CD4-positive, alpha-beta T cell treated with Interleukin-15 for 1 hour (primary cell): ENCODE measurements around the gene NFKB1.
"Not testable (repeated sequence)": the region's sequence is repeated elsewhere in the genome, so short reads cannot be mapped to it uniquely, and the experiment has no call there.

ENCODE experiments used
- DNase-seq: peaks from one replicate; pipeline ENCODE4 v3.0.0-alpha.2; 2020

Gene NFKB1

GRCh38 chr4:102601586-102602227 is 100.5 kb downstream of the NFKB1 start:
- no peak for DNase-seq

DNA sequence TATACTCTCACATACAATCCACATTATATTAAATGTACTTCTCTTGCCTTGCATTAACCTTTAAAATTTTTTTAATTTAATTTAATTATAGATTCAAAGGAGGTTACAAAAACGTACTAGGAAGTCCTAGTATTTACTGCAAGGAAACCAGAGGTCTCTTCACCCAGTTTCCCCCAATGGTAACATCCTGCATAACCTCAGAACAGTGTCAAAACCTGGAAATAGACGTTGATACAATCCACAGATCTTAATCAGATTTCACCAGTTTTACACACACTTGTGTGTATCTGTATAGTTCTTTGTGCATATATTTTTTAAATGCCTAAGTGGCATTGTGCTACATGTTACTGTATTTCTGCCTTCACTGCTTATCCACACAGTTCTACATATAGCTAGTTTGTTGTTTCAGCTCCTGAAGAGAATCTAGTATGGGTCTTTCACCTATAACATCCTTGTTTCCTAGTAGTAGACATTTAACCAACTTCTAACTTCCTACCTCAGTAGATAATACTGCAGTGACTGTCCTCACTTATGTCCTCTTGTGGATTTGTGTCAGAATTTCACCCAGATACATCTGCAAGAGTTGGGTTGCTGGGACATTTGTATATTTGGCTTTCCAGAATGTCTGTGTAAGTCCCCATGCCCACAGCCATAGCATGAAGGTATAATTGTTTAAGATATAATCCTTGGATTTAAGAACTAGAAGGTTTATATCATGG is 103.2 kb downstream of the NFKB1 start:
- no peak for DNase-seq

- no peak for DNase-seq
These were observed 105.1 kb downstream of the NFKB1 start for GRCh38 chr4:102606261-102606660.

GRCh38 chr4:102606846-102607450 is 105.8 kb downstream of the NFKB1 start:
- DNase-seq = no peak

DNA sequence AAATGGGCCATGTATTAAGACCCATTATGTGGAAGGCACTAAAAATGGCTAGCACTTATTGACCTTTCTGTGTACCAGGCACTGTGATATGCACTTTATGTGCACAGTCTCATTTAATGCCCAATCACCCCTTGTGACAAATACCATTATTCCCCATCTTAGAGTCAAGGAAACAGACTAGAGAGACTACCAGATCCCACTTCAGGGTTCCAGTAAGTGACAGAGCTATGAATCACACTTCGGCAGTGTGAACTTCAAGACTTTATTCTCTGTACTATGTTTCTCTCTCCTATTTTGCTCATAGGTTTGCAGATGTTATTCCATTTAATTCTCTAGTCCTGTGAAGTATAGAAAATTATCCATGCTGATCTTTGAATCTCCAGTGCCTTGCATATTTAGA is 107.0 kb downstream of the NFKB1 start:
- no peak for DNase-seq

DNA sequence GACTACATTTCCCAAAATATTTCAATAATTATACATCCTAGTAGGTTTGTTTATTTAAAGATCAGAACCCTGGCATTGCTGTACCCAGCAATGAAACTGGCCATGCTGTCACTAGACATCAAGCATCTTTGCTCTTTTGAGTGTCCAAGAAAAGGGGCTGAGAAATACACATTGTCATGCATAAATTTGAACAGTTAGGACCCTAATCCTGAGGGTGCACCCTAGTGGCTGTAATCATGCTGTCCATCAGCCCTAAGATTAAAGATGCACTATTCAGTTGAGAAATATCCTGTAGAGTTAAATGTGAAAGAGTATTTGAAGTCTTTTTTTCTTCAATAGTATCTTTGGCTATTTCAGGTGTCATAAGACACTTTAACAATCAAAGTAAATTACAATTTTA is 108.8 kb downstream of the NFKB1 start:
- DNase-seq = no peak

- no peak for DNase-seq
These were observed 109.3 kb downstream of the NFKB1 start for GRCh38 chr4:102610476-102610875.

- DNase-seq = no peak
These were observed 111.1 kb downstream of the NFKB1 start for GRCh38 chr4:102612210-102612609.

DNA sequence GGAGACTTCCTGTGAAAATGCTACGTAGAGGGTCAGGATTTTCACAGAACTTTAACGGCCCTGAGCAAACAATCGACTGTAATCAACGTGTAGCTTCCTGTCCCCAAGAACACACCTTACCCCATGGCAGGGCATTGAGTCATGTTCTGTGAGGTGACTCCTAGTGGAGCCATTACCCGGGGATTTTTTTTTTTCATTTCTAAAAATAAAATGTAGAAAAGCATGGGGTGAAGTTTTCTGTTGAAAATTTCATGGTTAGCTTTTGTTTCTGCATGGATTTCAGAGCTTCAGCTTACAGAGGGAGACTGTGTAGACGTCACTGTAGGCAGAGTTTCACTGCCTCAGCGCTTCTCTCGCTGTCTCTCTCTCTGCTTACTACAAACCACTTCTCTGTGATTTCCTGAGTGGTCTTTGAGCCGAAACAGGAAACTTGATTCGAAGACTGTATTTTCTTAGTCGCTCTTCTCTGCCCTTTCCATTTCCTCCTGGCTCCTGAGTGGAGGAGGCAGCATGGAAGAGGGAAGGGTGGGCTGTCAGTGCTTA is 111.7 kb downstream of the NFKB1 start:
- DNase-seq = peak; percentile 61

DNA sequence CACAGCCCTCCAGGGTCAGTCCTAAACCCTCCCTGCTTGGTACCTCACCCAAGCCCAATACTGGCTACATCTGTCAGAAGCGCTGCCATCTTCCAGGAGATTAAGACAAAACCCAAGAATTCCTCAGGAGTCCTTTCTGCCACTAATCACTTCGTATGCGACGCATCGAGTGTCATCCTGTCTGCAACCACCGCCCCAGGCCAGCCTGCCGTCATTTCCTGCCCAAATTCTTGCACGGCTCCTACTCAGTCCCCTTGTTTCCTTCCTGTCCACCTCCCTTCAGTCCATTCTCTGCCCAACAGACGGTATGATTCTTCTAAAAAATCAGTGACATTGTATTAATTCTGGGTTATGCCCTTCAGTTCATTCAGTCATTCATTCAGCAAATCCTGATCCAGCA is 113.6 kb downstream of the NFKB1 start:
- peak; percentile 53 for DNase-seq

DNA sequence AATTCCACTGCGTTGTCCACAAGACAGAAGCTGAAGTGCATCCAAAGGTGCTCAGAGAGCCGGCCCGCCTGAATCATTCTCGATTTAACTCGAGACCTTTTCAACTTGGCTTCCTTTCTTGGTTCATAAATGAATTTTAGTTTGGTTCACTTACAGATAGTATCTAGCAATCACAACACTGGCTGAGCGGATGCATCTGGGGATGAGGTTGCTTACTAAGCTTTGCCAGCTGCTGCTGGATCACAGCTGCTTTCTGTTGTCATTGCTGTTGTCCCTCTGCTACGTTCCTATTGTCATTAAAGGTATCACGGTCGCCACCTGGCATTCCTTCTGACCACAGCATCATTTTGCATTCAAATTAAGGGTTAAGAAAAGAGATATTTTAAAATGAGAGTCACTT is 115.5 kb downstream of the NFKB1 start:
- DNase-seq = no peak

DNA sequence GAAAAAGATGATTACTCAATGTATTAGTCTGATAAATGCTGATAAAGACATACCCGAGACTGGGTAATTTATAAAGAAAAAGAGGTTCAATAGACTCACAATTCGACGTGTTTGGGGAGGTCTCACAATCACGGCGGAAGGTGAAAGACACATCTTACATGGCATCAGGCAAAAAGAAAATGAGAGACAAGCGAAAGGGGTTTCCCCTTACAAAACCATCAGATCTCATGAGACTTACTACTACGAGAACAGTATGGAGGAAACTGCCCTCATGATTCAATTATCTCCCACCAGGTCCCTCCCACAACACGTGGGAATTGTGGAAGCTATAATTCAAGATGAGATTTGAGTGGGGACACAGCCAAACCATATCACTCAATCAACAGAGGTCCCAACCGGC is 117.9 kb downstream of the NFKB1 start:
- DNase-seq = not testable (repeated sequence)

- not testable (repeated sequence) for DNase-seq
These were observed 118.8 kb downstream of the NFKB1 start for GRCh38 chr4:102619776-102620631.

- no peak for DNase-seq
These were observed 119.7 kb downstream of the NFKB1 start for GRCh38 chr4:102620697-102621497.

- no peak for DNase-seq
These were observed 122.5 kb downstream of the NFKB1 start for GRCh38 chr4:102623622-102624021.

GRCh38 chr4:102624505-102624904 is 123.3 kb downstream of the NFKB1 start:
- no peak for DNase-seq

- peak; percentile 78 for DNase-seq
These were observed 124.2 kb downstream of the NFKB1 start for GRCh38 chr4:102625232-102625930.

DNA sequence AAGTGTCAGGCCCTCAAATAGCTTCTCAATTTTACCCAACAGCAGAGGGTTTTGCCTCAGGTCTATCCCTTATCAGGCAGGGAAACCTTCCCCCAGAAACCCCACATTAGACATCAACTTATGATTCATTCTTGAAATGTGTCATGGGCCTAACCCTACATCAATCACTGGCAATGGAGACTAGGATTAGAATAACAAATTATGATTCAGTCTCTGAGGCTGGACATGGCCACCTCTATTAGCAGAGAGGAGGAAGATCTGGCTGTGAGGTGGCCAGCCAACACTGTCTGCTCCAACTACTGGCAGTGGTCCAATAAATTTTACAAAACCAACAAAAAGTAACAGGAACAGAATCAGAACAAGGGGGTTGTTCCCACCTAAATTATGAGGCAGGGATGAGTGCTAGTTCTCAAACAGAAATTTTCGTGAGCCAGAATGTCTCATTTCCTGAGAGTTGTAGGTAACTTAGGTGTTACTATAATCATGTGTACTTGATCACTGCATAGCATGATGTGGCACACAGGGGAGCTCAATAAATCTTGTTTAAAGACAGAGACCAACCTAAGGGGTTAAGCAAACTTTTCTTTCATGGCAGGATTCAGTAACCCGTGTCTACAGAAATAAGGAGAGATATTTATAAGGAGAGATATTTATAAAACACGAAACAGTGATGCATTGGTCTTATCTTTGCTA is 126.8 kb downstream of the NFKB1 start:
- DNase-seq = no peak

GRCh38 chr4:102629673-102630072 is 128.5 kb downstream of the NFKB1 start:
- no peak for DNase-seq

- DNase-seq = no peak
These were observed 130.5 kb downstream of the NFKB1 start for GRCh38 chr4:102631616-102632015.
